ENCODE data around the gene MYBPHL. TPM values are rescaled to one million over a fixed set of nuclear protein-coding genes. Genes with fewer than 3 reads are reported as not detected.

Gene MYBPHL
- total and polyA plus RNA-seq, 2 of the 13 experiments (the other 11 are each of a cell fraction or from before 2014, with no cell fraction given): 3.7 to 3.8 TPM

DNA sequence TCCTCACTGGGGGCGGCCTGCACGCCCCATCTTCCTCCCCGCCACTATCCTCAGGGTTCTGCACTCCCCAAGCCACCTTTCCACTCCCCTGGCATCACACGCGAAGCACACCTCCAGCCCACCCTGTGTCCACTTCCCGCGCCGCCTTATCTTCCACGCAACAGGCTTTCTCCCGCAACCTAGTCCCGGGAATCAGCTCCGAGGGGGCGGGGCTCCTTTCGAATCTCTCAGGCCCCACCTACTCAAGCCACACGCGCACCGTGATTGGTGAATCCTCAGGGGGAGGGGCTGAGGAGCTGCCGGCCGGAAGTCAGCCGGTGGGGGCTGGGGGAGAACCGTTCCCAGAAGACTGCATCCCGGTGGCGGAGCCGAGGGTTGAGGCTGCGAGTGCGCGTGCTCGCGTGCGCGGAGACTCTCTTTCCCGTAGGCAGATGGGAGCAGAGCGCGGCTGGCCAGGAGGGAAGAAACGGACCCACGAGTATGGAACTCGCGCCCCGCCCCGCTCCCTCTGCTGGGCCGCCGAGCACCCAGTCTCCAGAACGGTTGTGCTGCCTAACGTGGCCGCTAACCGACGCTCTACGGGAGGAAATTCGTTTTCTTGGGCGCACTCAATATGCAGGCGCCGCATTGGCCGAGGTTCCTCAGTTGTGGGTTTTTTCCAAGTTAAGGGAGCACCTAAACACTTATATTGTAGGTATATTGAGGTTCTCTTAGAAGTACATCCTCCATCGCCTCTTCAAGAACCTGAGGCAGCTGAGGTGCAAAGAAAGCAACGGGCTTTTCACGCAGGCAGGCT, 23.7 kb downstream of the MYBPHL start, which contains the start of gene PSRC1 (continued):
- TF ChIP-seq HMGA1 (CRISPR knock-in tag; conservative IDR thresholded peaks at IDR 0.05): no peak
- TF ChIP-seq HES4 (CRISPR knock-in tag; IDR thresholded peaks at IDR 0.05; ENCODE audit: borderline replicate concordance): no peak
- TF ChIP-seq RXRA (CRISPR knock-in tag; IDR thresholded peaks at IDR 0.05): 0 out of 2 replicates have a peak, but pooled peaks have one; percentile 47
- no peak for TF ChIP-seq ZNF333 (CRISPR knock-in tag; IDR thresholded peaks at IDR 0.05; ENCODE audit: borderline replicate concordance)
- no peak for TF ChIP-seq RFXANK (CRISPR knock-in tag; IDR thresholded peaks at IDR 0.05)
- no peak for TF ChIP-seq ZNF609 (CRISPR knock-in tag; IDR thresholded peaks at IDR 0.05; ENCODE audit: borderline replicate concordance)
- TF ChIP-seq, protein P1, sequence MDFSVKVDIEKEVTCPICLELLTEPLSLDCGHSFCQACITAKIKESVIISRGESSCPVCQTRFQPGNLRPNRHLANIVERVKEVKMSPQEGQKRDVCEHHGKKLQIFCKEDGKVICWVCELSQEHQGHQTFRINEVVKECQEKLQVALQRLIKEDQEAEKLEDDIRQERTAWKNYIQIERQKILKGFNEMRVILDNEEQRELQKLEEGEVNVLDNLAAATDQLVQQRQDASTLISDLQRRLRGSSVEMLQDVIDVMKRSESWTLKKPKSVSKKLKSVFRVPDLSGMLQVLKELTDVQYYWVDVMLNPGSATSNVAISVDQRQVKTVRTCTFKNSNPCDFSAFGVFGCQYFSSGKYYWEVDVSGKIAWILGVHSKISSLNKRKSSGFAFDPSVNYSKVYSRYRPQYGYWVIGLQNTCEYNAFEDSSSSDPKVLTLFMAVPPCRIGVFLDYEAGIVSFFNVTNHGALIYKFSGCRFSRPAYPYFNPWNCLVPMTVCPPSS (IDR thresholded peaks at IDR 0.05): no peak
- peak; percentile 79; the same call in 1 of the 2 replicates for TF ChIP-seq HNRNPL (IDR thresholded peaks at IDR 0.05; ENCODE audit: low read depth, low read length)
- TF ChIP-seq MYC (CRISPR knock-in tag; IDR thresholded peaks at IDR 0.05; ENCODE audit: borderline replicate concordance): peak; percentile 89
- TF ChIP-seq SETDB1 (CRISPR knock-in tag; IDR thresholded peaks at IDR 0.05; ENCODE audit: borderline replicate concordance): no peak
- 0 out of 2 replicates have a peak, but pooled peaks have one; percentile 10 for TF ChIP-seq HOXA9 (CRISPR knock-in tag; IDR thresholded peaks at IDR 0.05; ENCODE audit: borderline replicate concordance)
- 0 out of 2 replicates have a peak, but pooled peaks have one; percentile 42 for TF ChIP-seq ZNF605 (CRISPR knock-in tag; IDR thresholded peaks at IDR 0.05)
- TF ChIP-seq ZNF3 (CRISPR knock-in tag; IDR thresholded peaks at IDR 0.05): no peak; the same call in 1 of the 2 replicates
- no peak for TF ChIP-seq ASH2L (IDR thresholded peaks at IDR 0.05; ENCODE audit: insufficient read length, low read depth, low read length)
- TF ChIP-seq MAFF (IDR thresholded peaks at IDR 0.05; ENCODE audit: low read depth, low read length): no peak
- no peak for TF ChIP-seq RBM22 (optimal IDR thresholded peaks at IDR 0.05; ENCODE audit: low read length)
- no peak for TF ChIP-seq ZNF468 (CRISPR knock-in tag; IDR thresholded peaks at IDR 0.05)
- TF ChIP-seq, protein P2, sequence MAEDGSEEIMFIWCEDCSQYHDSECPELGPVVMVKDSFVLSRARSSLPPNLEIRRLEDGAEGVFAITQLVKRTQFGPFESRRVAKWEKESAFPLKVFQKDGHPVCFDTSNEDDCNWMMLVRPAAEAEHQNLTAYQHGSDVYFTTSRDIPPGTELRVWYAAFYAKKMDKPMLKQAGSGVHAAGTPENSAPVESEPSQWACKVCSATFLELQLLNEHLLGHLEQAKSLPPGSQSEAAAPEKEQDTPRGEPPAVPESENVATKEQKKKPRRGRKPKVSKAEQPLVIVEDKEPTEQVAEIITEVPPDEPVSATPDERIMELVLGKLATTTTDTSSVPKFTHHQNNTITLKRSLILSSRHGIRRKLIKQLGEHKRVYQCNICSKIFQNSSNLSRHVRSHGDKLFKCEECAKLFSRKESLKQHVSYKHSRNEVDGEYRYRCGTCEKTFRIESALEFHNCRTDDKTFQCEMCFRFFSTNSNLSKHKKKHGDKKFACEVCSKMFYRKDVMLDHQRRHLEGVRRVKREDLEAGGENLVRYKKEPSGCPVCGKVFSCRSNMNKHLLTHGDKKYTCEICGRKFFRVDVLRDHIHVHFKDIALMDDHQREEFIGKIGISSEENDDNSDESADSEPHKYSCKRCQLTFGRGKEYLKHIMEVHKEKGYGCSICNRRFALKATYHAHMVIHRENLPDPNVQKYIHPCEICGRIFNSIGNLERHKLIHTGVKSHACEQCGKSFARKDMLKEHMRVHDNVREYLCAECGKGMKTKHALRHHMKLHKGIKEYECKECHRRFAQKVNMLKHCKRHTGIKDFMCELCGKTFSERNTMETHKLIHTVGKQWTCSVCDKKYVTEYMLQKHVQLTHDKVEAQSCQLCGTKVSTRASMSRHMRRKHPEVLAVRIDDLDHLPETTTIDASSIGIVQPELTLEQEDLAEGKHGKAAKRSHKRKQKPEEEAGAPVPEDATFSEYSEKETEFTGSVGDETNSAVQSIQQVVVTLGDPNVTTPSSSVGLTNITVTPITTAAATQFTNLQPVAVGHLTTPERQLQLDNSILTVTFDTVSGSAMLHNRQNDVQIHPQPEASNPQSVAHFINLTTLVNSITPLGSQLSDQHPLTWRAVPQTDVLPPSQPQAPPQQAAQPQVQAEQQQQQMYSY (CRISPR knock-in tag; IDR thresholded peaks at IDR 0.05): no peak
- peak; percentile 21; the same call in 1 of the 2 replicates for TF ChIP-seq ZNF83 (CRISPR knock-in tag; IDR thresholded peaks at IDR 0.05; ENCODE audit: borderline replicate concordance)
- TF ChIP-seq CAMTA2 (CRISPR knock-in tag; IDR thresholded peaks at IDR 0.05; ENCODE audit: borderline replicate concordance): no peak
